K562 (cell line): ENCODE results near the gene MDK. TPM values are rescaled to one million over a fixed set of nuclear protein-coding genes. Genes with fewer than 3 reads are reported as not detected.

Experiments used
- CTCFL ChIP-seq: IDR thresholded peaks from 2 replicates; pipeline ENCODE4 v1.6.1; 2011; ENCODE audit warnings: borderline replicate concordance, low read depth, mild to moderate bottlenecking, moderate library complexity, low read length; ENCODE audit not compliant: insufficient read depth, poor library complexity, severe bottlenecking
- DDX20 ChIP-seq: fragments of 450-650 bp; IDR thresholded peaks from 2 replicates; pipeline ENCODE4 v1.6.1; 2016; ENCODE audit warnings: missing genetic modification characterization, low read depth, mild to moderate bottlenecking, missing compliant biosample characterization, moderate library complexity
- DIDO1 ChIP-seq: fragments of 450-650 bp; IDR thresholded peaks from 2 replicates; pipeline ENCODE4 v1.6.1; 2016; ENCODE audit warnings: low read depth, missing biosample characterization, missing genetic modification characterization
- EZH2 ChIP-seq: IDR thresholded peaks from 2 replicates; pipeline ENCODE4 v1.6.1; 2012; ENCODE audit warnings: low read depth, mild to moderate bottlenecking, inconsistent platforms, low read length, borderline replicate concordance
- GATA2 ChIP-seq: sonication (generic); formaldehyde crosslinking; IDR thresholded peaks from 2 replicates; pipeline ENCODE4 v1.4.0; 2020; ENCODE audit warnings: mild to moderate bottlenecking, missing genetic modification reagents
- NCOA6 ChIP-seq: fragments of 450-650 bp; IDR thresholded peaks from 2 replicates; pipeline ENCODE4 v1.6.1; 2017; ENCODE audit warnings: mild to moderate bottlenecking
- NELFE ChIP-seq: IDR thresholded peaks from 2 replicates; pipeline ENCODE4 v1.6.1; 2011; ENCODE audit warnings: mild to moderate bottlenecking; ENCODE audit not compliant: insufficient read depth, insufficient read length
- NFIC ChIP-seq: fragments of 450-650 bp; IDR thresholded peaks from 2 replicates; pipeline ENCODE4 v1.6.1; 2017; ENCODE audit warnings: mild to moderate bottlenecking, inconsistent platforms
- NKRF ChIP-seq: fragments of 450-650 bp; IDR thresholded peaks from 2 replicates; pipeline ENCODE4 v1.6.1; 2016; ENCODE audit warnings: borderline replicate concordance
- PCBP1 ChIP-seq: fragments of 200-400 bp; formaldehyde crosslinking; IDR thresholded peaks from 2 replicates; pipeline ENCODE4 v1.6.1; 2018; ENCODE audit warnings: mild to moderate bottlenecking, low read depth, low read length; ENCODE audit not compliant: poor library complexity, severe bottlenecking
- SMAD3 ChIP-seq: fragments of 450-650 bp; formaldehyde crosslinking; conservative IDR thresholded peaks from 2 replicates; pipeline ENCODE4 v1.4.0; 2020; ENCODE audit warnings: mild to moderate bottlenecking
- SP1 ChIP-seq: sonication (generic); formaldehyde crosslinking; IDR thresholded peaks from 2 replicates; pipeline ENCODE4 v1.8.1; 2022; ENCODE audit warnings: mild to moderate bottlenecking, missing genetic modification reagents
- STAG1 ChIP-seq: sonication (generic); formaldehyde crosslinking; IDR thresholded peaks from 2 replicates; pipeline ENCODE4 v1.5.0; 2020; ENCODE audit warnings: missing genetic modification reagents, borderline replicate concordance
- ZBTB49 ChIP-seq: sonication (generic); formaldehyde crosslinking; IDR thresholded peaks from 2 replicates; pipeline ENCODE4 v1.8.0; 2022; ENCODE audit warnings: missing genetic modification reagents, mild to moderate bottlenecking, borderline replicate concordance
- ZBTB9 ChIP-seq: fragments of 450-650 bp; formaldehyde crosslinking; IDR thresholded peaks from 2 replicates; pipeline ENCODE4 v1.4.0; 2020; ENCODE audit warnings: mild to moderate bottlenecking, moderate library complexity
- ZC3H11A ChIP-seq: IDR thresholded peaks from 2 replicates; pipeline ENCODE4 v1.6.1; 2012; ENCODE audit warnings: low read depth, low read length, improper control_type of control experiment
- ZNF395 ChIP-seq: fragments of 200-800 bp; sonication (Bioruptor generic); IDR thresholded peaks from 2 replicates; pipeline ENCODE4 v1.6.1; 2017; ENCODE audit warnings: missing genetic modification characterization, missing compliant biosample characterization
- polyA plus RNA-seq, 8 experiments: library from polyadenylated mRNA; depleted of rRNA in 4 of 8; stranded (reverse) in 5 of 8; unstranded in 3 of 8; fragments of >200 nt; fragmentation: Nextera tagmentation in 2 of 8; fragmentation: Illumina TruSeq in 1 of 8; extraction: Ambion mirVana in 2 of 8; extraction: Trizol in 1 of 8; gene quantifications; 2 replicates each; pipeline versions ENCODE4 v1.2.1 to v1.2.3, GENCODE V29; 2011 to 2014; ENCODE audit warnings: inconsistent platforms in 1 of 8, missing spikeins in 1 of 8
- total RNA-seq, 7 experiments: library from RNA; depleted of rRNA in 6 of 7; stranded (reverse); fragments of >200 nt in 6 of 7; fragmentation: Illumina TruSeq in 2 of 7; extraction: Trizol in 2 of 7; gene quantifications; 2 replicates each; pipeline versions ENCODE4 v1.2.1 to v1.2.3, GENCODE V29; 2011 to 2021; ENCODE audit warnings: low replicate concordance in 1 of 7

MDK gene
- total and polyA plus RNA-seq, 9 of the 15 experiments (the other 6 are each of a cell fraction or from before 2014, with no cell fraction given), result 20.7 to 700 (median 350) TPM

GRCh38 chr11:46392421-46393230, 11.2 kb downstream of the MDK start (continued):
- TF ChIP-seq NKRF (peak; percentile 87), ZC3H11A (no peak), DDX20 (tag) (no peak), GATA2 (CRISPR knock-in tag) (no peak), CTCFL (no peak), SMAD3 (no peak), STAG1 (CRISPR knock-in tag) (no peak; the same call in 1 of the 2 replicates), NFIC (peak; percentile 10; the same call in 1 of the 2 replicates), ZBTB49 (CRISPR knock-in tag) (0 out of 2 replicates have a peak, but pooled peaks have one; percentile 82), NCOA6 (peak; percentile 79), NELFE (no peak), SP1 (peak; percentile 44; the same call in 1 of the 2 replicates), PCBP1 (no peak), ZBTB9 (0 out of 2 replicates have a peak, but pooled peaks have one; percentile 19), DIDO1 (no peak), ZNF395 (peak; percentile 81), EZH2 (no peak)
